ENCODE results near the gene MUS81. TPM values are rescaled to one million over a fixed set of nuclear protein-coding genes. Genes with fewer than 3 reads are reported as not detected.

MUS81 gene
- total and polyA plus RNA-seq, 9 of the 15 experiments (the other 6 are each of a cell fraction or from before 2014, with no cell fraction given): 13.4 to 118 (median 53.7) TPM

DNA sequence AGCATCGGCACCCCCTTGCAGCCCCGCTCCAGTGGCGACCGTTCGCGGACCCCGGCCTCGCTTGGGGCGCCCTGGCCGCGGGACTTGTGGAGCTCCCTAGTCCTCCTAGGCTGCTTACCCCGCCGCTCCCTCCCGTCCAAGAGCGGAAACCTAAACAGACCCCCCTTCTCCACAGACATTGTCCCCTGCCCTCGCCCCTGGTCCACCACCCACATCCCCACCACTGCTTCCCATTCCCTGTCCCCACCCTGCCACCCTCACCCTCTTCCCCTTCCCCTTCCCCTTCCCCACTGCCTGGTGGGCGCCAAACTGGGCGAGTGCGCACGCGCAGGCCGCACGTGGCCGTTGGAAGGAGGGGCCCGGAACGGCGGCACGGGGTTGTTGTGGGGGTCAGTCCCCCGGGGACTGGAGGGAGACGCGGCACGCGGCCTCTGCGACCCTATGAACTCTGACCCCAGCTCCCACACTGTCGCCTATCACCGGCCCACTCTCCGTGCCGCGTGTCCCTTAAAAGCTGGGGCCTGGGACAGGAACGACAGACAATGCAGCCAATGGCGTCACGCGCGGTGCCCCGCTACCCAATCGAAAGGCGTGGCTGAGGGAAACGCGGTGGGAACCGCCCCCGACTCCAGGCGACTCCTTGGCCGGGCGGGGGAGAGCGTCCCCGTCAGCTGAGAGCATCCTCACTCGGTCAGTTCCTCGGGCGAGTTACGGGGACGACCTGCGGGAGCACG, 26.8 kb upstream of the MUS81 start, which contains the start of gene SNX32 (continued):
- TF ChIP-seq, protein P1, sequence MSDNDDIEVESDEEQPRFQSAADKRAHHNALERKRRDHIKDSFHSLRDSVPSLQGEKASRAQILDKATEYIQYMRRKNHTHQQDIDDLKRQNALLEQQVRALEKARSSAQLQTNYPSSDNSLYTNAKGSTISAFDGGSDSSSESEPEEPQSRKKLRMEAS (CRISPR knock-in tag; IDR thresholded peaks at IDR 0.05): no peak
- TF ChIP-seq ATF3 (IDR thresholded peaks at IDR 0.05) (no peak), ATF3 (CRISPR knock-in tag; conservative IDR thresholded peaks at IDR 0.05) (no peak), MAFG (tag; conservative IDR thresholded peaks at IDR 0.05) (no peak), CHD7 (IDR thresholded peaks at IDR 0.05; ENCODE audit: low read depth, low read length) (no peak), TAF1 (IDR thresholded peaks at IDR 0.05; ENCODE audit: control insufficient read depth, extremely low read depth, insufficient read depth, low read length, severe bottlenecking) (no peak), TEAD4 (IDR thresholded peaks at IDR 0.05; ENCODE audit: low read length) (no peak), TEAD4 (CRISPR knock-in tag; IDR thresholded peaks at IDR 0.05; ENCODE audit: borderline replicate concordance) (no peak), BCL6 (CRISPR knock-in tag; IDR thresholded peaks at IDR 0.05) (no peak), DACH1 (IDR thresholded peaks at IDR 0.05; ENCODE audit: partially characterized antibody) (no peak), ZNF764 (CRISPR knock-in tag; IDR thresholded peaks at IDR 0.05; ENCODE audit: low read depth) (no peak), FOS (IDR thresholded peaks at IDR 0.05; ENCODE audit: extremely low read depth, insufficient read length) (peak; percentile 94), SRSF7 (optimal IDR thresholded peaks at IDR 0.05; ENCODE audit: low read depth, low read length) (no peak), CREM (IDR thresholded peaks at IDR 0.05; ENCODE audit: low read depth) (peak; percentile 64), CXXC5 (CRISPR knock-in tag; IDR thresholded peaks at IDR 0.05) (0 out of 2 replicates have a peak, but pooled peaks have one; percentile 10), FOXP1 (CRISPR knock-in tag; IDR thresholded peaks at IDR 0.05) (no peak), ZNF778 (CRISPR knock-in tag; IDR thresholded peaks at IDR 0.05) (no peak)
